ENCODE data around the gene UFSP2. TPM values are rescaled to one million over a fixed set of nuclear protein-coding genes. Genes with fewer than 3 reads are reported as not detected.

UFSP2 gene
- total and polyA plus RNA-seq, 8 donors = 10.1 to 23.4 (median 19.3) TPM

DNA sequence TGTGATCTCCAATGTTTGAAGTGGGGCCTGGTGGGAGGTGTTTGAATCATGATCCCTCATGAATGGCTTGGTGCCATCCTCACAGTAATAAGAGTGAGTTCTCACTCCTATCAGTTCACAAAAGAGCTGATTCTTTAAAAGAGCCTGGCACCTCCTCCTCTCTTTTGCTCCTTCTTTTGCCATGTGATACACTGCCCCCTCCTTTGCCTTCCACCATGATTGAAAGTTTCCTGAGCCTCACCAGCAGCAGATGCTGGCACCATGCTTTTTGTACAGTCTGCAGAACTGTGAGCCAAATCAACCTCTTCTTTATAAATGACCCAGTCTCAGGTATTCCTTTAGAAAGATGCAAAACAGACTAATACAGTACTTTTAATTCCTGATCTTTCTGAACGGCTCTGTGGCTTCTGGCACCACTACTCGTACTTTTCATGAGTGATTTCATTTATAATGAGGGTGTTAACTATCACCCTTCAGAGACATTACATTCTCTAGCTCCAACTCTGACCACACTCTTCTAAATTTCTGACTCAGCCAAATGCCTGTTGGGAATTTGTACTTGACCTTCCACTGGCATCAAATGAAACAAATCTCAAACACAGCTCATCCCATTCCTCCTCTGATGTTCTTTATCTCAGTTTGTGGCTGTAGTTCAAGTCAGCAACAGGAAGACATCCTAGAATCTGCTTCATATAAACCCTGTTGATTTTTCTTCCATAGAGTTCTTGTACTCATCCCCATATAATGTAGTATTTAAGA, 4.2 kb downstream of the UFSP2 start:
- WGBS, 2 donors = 81 to 95% methylated on average over 2 of the region's 2 CpGs
- ATAC-seq = no peak
- intact Hi-C loops (cut with DNase I) = no loop called here
- no peak for FAIRE-seq
- TF ChIP-seq, protein P1, sequence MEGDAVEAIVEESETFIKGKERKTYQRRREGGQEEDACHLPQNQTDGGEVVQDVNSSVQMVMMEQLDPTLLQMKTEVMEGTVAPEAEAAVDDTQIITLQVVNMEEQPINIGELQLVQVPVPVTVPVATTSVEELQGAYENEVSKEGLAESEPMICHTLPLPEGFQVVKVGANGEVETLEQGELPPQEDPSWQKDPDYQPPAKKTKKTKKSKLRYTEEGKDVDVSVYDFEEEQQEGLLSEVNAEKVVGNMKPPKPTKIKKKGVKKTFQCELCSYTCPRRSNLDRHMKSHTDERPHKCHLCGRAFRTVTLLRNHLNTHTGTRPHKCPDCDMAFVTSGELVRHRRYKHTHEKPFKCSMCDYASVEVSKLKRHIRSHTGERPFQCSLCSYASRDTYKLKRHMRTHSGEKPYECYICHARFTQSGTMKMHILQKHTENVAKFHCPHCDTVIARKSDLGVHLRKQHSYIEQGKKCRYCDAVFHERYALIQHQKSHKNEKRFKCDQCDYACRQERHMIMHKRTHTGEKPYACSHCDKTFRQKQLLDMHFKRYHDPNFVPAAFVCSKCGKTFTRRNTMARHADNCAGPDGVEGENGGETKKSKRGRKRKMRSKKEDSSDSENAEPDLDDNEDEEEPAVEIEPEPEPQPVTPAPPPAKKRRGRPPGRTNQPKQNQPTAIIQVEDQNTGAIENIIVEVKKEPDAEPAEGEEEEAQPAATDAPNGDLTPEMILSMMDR (IDR thresholded peaks at IDR 0.05) = no peak
- H3K27ac ChIP-seq = no peak overlapping the region
- H3K36me3 ChIP-seq = no peaks in the 10 kb centered on the region
- H3K27me3 ChIP-seq = no peaks in the 10 kb centered on the region
- DNase-seq = no peak
- H3K4me1 ChIP-seq = peaks cover 0 to 17% (median 11%) of the 10 kb centered on the region in 3 donors
- H3K9me3 ChIP-seq = no peaks in the 10 kb centered on the region
- no peak overlapping the region for H3K4me3 ChIP-seq

GRCh38 chr4:185416955-185417354, 8.8 kb downstream of the UFSP2 start:
- H3K4me3 ChIP-seq = no peak overlapping the region
- no peak overlapping the region for H3K27ac ChIP-seq
- H3K4me1 ChIP-seq = peaks cover 0 to 3% (median 3%) of the 10 kb centered on the region in 3 donors
- TF ChIP-seq, protein P1 (IDR thresholded peaks at IDR 0.05) = no peak
- H3K9me3 ChIP-seq = no peaks in the 10 kb centered on the region
- ATAC-seq (no peak), DNase-seq (no peak), FAIRE-seq (no peak)
- peaks cover 0 to 17% (median 8%) of the 10 kb centered on the region in 3 donors for H3K36me3 ChIP-seq
- intact Hi-C loops (cut with DNase I) = no loop called here
- no peaks in the 10 kb centered on the region for H3K27me3 ChIP-seq

DNA sequence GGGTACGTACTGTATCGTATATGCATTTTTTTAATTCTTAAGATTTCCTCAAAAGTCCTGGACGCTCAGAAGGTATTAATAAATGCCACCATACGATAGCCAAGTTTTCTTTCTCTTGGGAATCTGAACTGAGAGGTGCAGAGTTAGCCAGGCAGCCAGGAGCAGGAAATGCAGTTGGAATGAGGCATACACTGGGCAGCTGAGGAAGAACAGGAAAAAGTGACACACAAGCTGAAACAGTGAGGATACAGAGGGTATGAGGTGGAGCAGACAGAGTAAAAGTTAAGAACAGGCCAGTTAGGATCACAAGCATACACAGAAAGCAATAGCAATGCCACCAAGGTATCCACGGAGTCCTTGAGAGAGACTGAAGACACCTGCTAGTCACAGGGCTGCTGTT, 13.4 kb downstream of the UFSP2 start:
- H3K27me3 ChIP-seq = no peaks in the 10 kb centered on the region
- FAIRE-seq (no peak), ATAC-seq (peak in 1 of 4 donors; percentile 23), DNase-seq (no peak)
- intact Hi-C loops (cut with DNase I) = no loop called here
- H3K4me1 ChIP-seq = no peaks in the 10 kb centered on the region
- 90 to 91% methylated on average over 5 of the region's 5 CpGs for WGBS, 2 donors
- TF ChIP-seq, protein P1 (IDR thresholded peaks at IDR 0.05) = no peak
- H3K36me3 ChIP-seq = peaks cover 0 to 21% (median 8%) of the 10 kb centered on the region in 3 donors
- no peaks in the 10 kb centered on the region for H3K9me3 ChIP-seq
- no peak overlapping the region for H3K4me3 ChIP-seq
- no peak overlapping the region for H3K27ac ChIP-seq

GRCh38 chr4:185411849-185412248, 13.9 kb downstream of the UFSP2 start:
- no peak overlapping the region for H3K4me3 ChIP-seq
- intact Hi-C loops (cut with DNase I) = no loop called here
- H3K27ac ChIP-seq = no peak overlapping the region
- no peak for FAIRE-seq
- DNase-seq = no peak
- H3K36me3 ChIP-seq = peaks cover 0 to 21% (median 8%) of the 10 kb centered on the region in 3 donors
- H3K4me1 ChIP-seq = no peaks in the 10 kb centered on the region
- no peaks in the 10 kb centered on the region for H3K27me3 ChIP-seq
- peak in 2 of 4 donors; percentile 34 to 38 for ATAC-seq
- WGBS, 2 donors = 87 to 91% methylated on average over 5 of the region's 5 CpGs
- no peaks in the 10 kb centered on the region for H3K9me3 ChIP-seq
- TF ChIP-seq, protein P1 (IDR thresholded peaks at IDR 0.05) = no peak

- H3K27ac ChIP-seq = no peak overlapping the region
- DNase-seq = no peak
- intact Hi-C loops (cut with DNase I) = no loop called here
- H3K9me3 ChIP-seq = no peaks in the 10 kb centered on the region
- no peaks in the 10 kb centered on the region for H3K27me3 ChIP-seq
- 93 to 96% methylated on average over 2 of the region's 2 CpGs for WGBS, 2 donors
- peaks cover 0 to 10% (median 8%) of the 10 kb centered on the region in 3 donors for H3K36me3 ChIP-seq
- peaks cover 0 to 8% (median 4%) of the 10 kb centered on the region in 3 donors for H3K4me1 ChIP-seq
- no peak for FAIRE-seq
- H3K4me3 ChIP-seq = no peak overlapping the region
- ATAC-seq = no peak
- TF ChIP-seq, protein P1 (IDR thresholded peaks at IDR 0.05) = no peak
Observed at GRCh38 chr4:185408432-185408831, 17.3 kb downstream of the UFSP2 start.
